Testis (tissue), 3 donors: ENCODE results near the gene ARID5A. TPM values are rescaled to one million over a fixed set of nuclear protein-coding genes. Genes with fewer than 3 reads are reported as not detected.
A peak's percentile ranks its signal among the peaks of the same experiment; 100 is the strongest.

Experiments used
- DNase-seq: peaks from one replicate; pipeline ENCODE4 v3.0.0-alpha.2; 2019
- H3K27ac ChIP-seq, 2 donors: fragments of 200-600 bp; sonication (generic); one replicate each; pipeline ENCODE4 v1.5.1; 2019
- H3K27me3 ChIP-seq: fragments of 200-600 bp; sonication (generic); one replicate; pipeline ENCODE4 v1.5.1; 2019
- H3K36me3 ChIP-seq: fragments of 200-600 bp; sonication (generic); one replicate; pipeline ENCODE4 v1.5.1; 2017; ENCODE audit warnings: low read depth; ENCODE audit errors: missing control alignments
- H3K4me1 ChIP-seq: fragments of 200-600 bp; sonication (generic); one replicate; pipeline ENCODE4 v1.5.1; 2019
- H3K4me3 ChIP-seq, 2 donors: fragments of 200-600 bp; sonication (generic); one replicate each; pipeline ENCODE4 v1.5.1; 2017 to 2019
- H3K9me3 ChIP-seq: fragments of 200-600 bp; sonication (generic); one replicate; pipeline ENCODE4 v1.5.1; 2017
- CTCF ChIP-seq, 3 experiments: fragments of 450-650 bp in 2 of 3; fragments of 200-600 bp in 1 of 3; sonication (generic) in 1 of 3; IDR thresholded peaks; one replicate each; pipeline ENCODE4 v1.5.1; 2016 to 2019; ENCODE audit warnings: antibody characterized with exemption in 3 of 3, mild to moderate bottlenecking in 2 of 3, moderate library complexity in 1 of 3
- POLR2A ChIP-seq: fragments of 450-650 bp; IDR thresholded peaks from one replicate; pipeline ENCODE4 v1.6.1; 2017; ENCODE audit warnings: antibody characterized with exemption, mild to moderate bottlenecking, moderate library complexity
- WGBS, 2 donors: methylation state at CpG; one replicate each; pipeline ENCODE4 v1.1.5; 2018; 5-methylcytosine and 5-hydroxymethylcytosine counted together
- intact Hi-C: fragments of 100-400 bp; cut with DNase I; formaldehyde crosslinking; loops from one replicate; pipeline ENCODE4 v1.15.1; 2023; ENCODE audit warnings: low total_unique reads
- polyA plus RNA-seq: library from polyadenylated mRNA; stranded (reverse); fragments of 350-450 nt; fragmentation: Illumina TruSeq; extraction: RNeasy Lipid Tissue Mini Kit (QIAGEN cat#74804); gene quantifications from one replicate; pipeline ENCODE4 v1.2.3, GENCODE V29; 2014; ENCODE audit warnings: low read depth, low replicate concordance; ENCODE audit not compliant: insufficient read depth
- total RNA-seq, 2 donors: library from RNA; depleted of rRNA; stranded (reverse); fragments of >200 nt; gene quantifications; one replicate each; pipeline ENCODE4 v1.2.3, GENCODE V29; 2016

The ARID5A gene
- total and polyA plus RNA-seq, 3 donors from 2014 or later, result 20.1 to 33.7 (median 31.7) TPM

GRCh38 chr2:96523659-96524481 lies 12.7 kb upstream of the ARID5A start:
- TF ChIP-seq POLR2A, result no peak
- Histone ChIP-seq H3K9me3 (no peaks in the 10 kb centered on the region), H3K27ac (no peak overlapping the region), H3K4me3 (no peak overlapping the region), H3K4me1 (peaks cover 10% of the 10 kb centered on the region), H3K27me3 (no peaks in the 10 kb centered on the region), H3K36me3 (no peaks in the 10 kb centered on the region)
- no peak for DNase-seq
- 36 to 40% methylated on average over 10 to 11 of the region's 11 CpGs for WGBS, 2 donors
- intact Hi-C loops, result no loop called here

- Histone ChIP-seq H3K9me3 (no peaks in the 10 kb centered on the region), H3K36me3 (no peaks in the 10 kb centered on the region), H3K4me3 (no peak overlapping the region), H3K4me1 (peaks cover 11% of the 10 kb centered on the region), H3K27me3 (no peaks in the 10 kb centered on the region), H3K27ac (no peak overlapping the region)
- no peak for DNase-seq
- TF ChIP-seq CTCF (IDR thresholded peaks at IDR 0.05) (no peak), POLR2A (no peak)
- 78 to 82% methylated on average over 12 to 15 of the region's 15 CpGs for WGBS, 2 donors
- intact Hi-C loops, result no loop called here
Measured at GRCh38 chr2:96524482-96525210, 11.9 kb upstream of the ARID5A start.

- no peaks in the 10 kb centered on the region for H3K9me3 ChIP-seq
- no peaks in the 10 kb centered on the region for H3K36me3 ChIP-seq
- DNase-seq, result no peak
- peaks cover 11% of the 10 kb centered on the region for H3K4me1 ChIP-seq
- H3K27me3 ChIP-seq, result no peaks in the 10 kb centered on the region
- 86 to 89% methylated on average over 4 of the region's 4 CpGs for WGBS, 2 donors
- H3K27ac ChIP-seq, result no peak overlapping the region
- TF ChIP-seq CTCF (IDR thresholded peaks at IDR 0.05) (no peak), POLR2A (no peak)
- H3K4me3 ChIP-seq, result no peak overlapping the region
- intact Hi-C loops, result no loop called here
Measured at GRCh38 chr2:96525211-96525507, 11.4 kb upstream of the ARID5A start.

GRCh38 chr2:96526101-96526591 lies 10.4 kb upstream of the ARID5A start:
- H3K4me3 ChIP-seq, result no peak overlapping the region
- H3K4me1 ChIP-seq, result peaks cover 11% of the 10 kb centered on the region
- DNase-seq, result no peak
- H3K27ac ChIP-seq, result no peak overlapping the region
- H3K9me3 ChIP-seq, result no peaks in the 10 kb centered on the region
- H3K36me3 ChIP-seq, result no peaks in the 10 kb centered on the region
- no peaks in the 10 kb centered on the region for H3K27me3 ChIP-seq
- 88 to 100% methylated on average over 5 to 12 of the region's 12 CpGs for WGBS, 2 donors
- TF ChIP-seq POLR2A (no peak), CTCF (IDR thresholded peaks at IDR 0.05) (no peak)
- intact Hi-C loops, result no loop called here

GRCh38 chr2:96526615-96527285 lies 9.8 kb upstream of the ARID5A start:
- Histone ChIP-seq H3K4me3 (peak overlapping the region; percentile 53 to 63), H3K4me1 (peaks cover 16% of the 10 kb centered on the region), H3K9me3 (no peaks in the 10 kb centered on the region), H3K27ac (peak overlapping the region; percentile 81 to 84), H3K27me3 (no peaks in the 10 kb centered on the region), H3K36me3 (no peaks in the 10 kb centered on the region)
- TF ChIP-seq CTCF (IDR thresholded peaks at IDR 0.05), result no peak
- TF ChIP-seq POLR2A, result no peak
- intact Hi-C loops, result no loop called here
- 65 to 74% methylated on average over 27 to 29 of the region's 29 CpGs for WGBS, 2 donors
- no peak for DNase-seq
